K562 (cell line): Measurements from ENCODE around the gene CYSRT1. TPM values are rescaled to one million over a fixed set of nuclear protein-coding genes. Genes with fewer than 3 reads are reported as not detected.
A peak's percentile ranks its signal among the peaks of the same experiment; 100 is the strongest.

Source experiments
- ELF1 ChIP-seq: fragments of 200-800 bp; sonication (Bioruptor generic); IDR thresholded peaks from 2 replicates; pipeline ENCODE4 v1.6.1; 2016; ENCODE audit warnings: missing genetic modification characterization, missing compliant biosample characterization
- IFI16 ChIP-seq: fragments of 250-450 bp; sonication (Bioruptor Pico); IDR thresholded peaks from 2 replicates; pipeline ENCODE4 v2.1.2; 2022; ENCODE audit warnings: mild to moderate bottlenecking, inconsistent platforms
- MCM7 ChIP-seq, 2 experiments: fragments of 450-650 bp; IDR thresholded peaks; 2 replicates each; pipeline ENCODE4 v1.6.1; 2016 to 2018
- NFE2 ChIP-seq: IDR thresholded peaks from 2 replicates; pipeline ENCODE4 v1.6.1; 2014; ENCODE audit warnings: antibody characterized with exemption, low read depth
- PHF21A ChIP-seq: fragments of 450-650 bp; IDR thresholded peaks from 2 replicates; pipeline ENCODE4 v1.6.1; 2017; ENCODE audit warnings: low read depth, borderline replicate concordance
- POLR2B ChIP-seq: fragments of 450-650 bp; IDR thresholded peaks from 2 replicates; pipeline ENCODE4 v1.6.1; 2018; ENCODE audit warnings: low read depth; ENCODE audit not compliant: partially characterized antibody
- RBM39 ChIP-seq: fragments of 200-400 bp; formaldehyde crosslinking; optimal IDR thresholded peaks from 2 replicates; pipeline ENCODE3; 2018; ENCODE audit warnings: low read depth, low read length
- YY1 ChIP-seq, 3 experiments: IDR thresholded peaks; 2 replicates each; pipeline ENCODE4 v1.6.1; 2011; ENCODE audit warnings: low read length in 2 of 3, mild to moderate bottlenecking in 2 of 3, moderate library complexity in 2 of 3, borderline replicate concordance in 1 of 3, control low read depth in 1 of 3, low read depth in 1 of 3; ENCODE audit not compliant: insufficient read depth in 3 of 3, insufficient replicate concordance in 2 of 3, control insufficient read depth in 1 of 3, insufficient read length in 1 of 3; ENCODE audit errors: extremely low read depth in 1 of 3
- ZNF165 ChIP-seq: fragments of 250-450 bp; sonication (Bioruptor Pico); IDR thresholded peaks from 2 replicates; pipeline ENCODE4 v1.4.0; 2020; ENCODE audit warnings: borderline replicate concordance
- polyA plus RNA-seq, 8 experiments: library from polyadenylated mRNA; depleted of rRNA in 4 of 8; stranded (reverse) in 5 of 8; unstranded in 3 of 8; fragments of >200 nt; fragmentation: Nextera tagmentation in 2 of 8; fragmentation: Illumina TruSeq in 1 of 8; extraction: Ambion mirVana in 2 of 8; extraction: Trizol in 1 of 8; gene quantifications; 2 replicates each; pipeline versions ENCODE4 v1.2.1 to v1.2.3, GENCODE V29; 2011 to 2014; ENCODE audit warnings: inconsistent platforms in 1 of 8, missing spikeins in 1 of 8
- total RNA-seq, 7 experiments: library from RNA; depleted of rRNA in 6 of 7; stranded (reverse); fragments of >200 nt in 6 of 7; fragmentation: Illumina TruSeq in 2 of 7; extraction: Trizol in 2 of 7; gene quantifications; 2 replicates each; pipeline versions ENCODE4 v1.2.1 to v1.2.3, GENCODE V29; 2011 to 2021; ENCODE audit warnings: low replicate concordance in 1 of 7
- TF ChIP-seq, protein P1 (sequence below): fragments of 200-600 bp; sonication (generic); IDR thresholded peaks from one replicate; pipeline ENCODE4 v1.6.1; 2012; ENCODE audit warnings: mild to moderate bottlenecking, low read depth, low read length, inconsistent platforms
- TF ChIP-seq, protein P2 (sequence below): fragments of 250-450 bp; sonication (Bioruptor Pico); IDR thresholded peaks from 2 replicates; pipeline ENCODE4 v1.9.0; 2021; ENCODE audit warnings: mild to moderate bottlenecking
- TF ChIP-seq, protein P3 (sequence below): fragments of 450-650 bp; formaldehyde crosslinking; IDR thresholded peaks from 2 replicates; pipeline ENCODE4 v1.4.0; 2022; ENCODE audit warnings: missing genetic modification characterization
- TF ChIP-seq, protein P4 (sequence below): sonication (generic); formaldehyde crosslinking; IDR thresholded peaks from 2 replicates; pipeline ENCODE4 v1.8.0; 2022; ENCODE audit warnings: mild to moderate bottlenecking, missing genetic modification reagents

Gene CYSRT1
- total and polyA plus RNA-seq, 9 of the 15 experiments (the other 6 are each of a cell fraction or from before 2014, with no cell fraction given): 0.04 to 1.4 (median 0.42) TPM; not detected in 3

DNA sequence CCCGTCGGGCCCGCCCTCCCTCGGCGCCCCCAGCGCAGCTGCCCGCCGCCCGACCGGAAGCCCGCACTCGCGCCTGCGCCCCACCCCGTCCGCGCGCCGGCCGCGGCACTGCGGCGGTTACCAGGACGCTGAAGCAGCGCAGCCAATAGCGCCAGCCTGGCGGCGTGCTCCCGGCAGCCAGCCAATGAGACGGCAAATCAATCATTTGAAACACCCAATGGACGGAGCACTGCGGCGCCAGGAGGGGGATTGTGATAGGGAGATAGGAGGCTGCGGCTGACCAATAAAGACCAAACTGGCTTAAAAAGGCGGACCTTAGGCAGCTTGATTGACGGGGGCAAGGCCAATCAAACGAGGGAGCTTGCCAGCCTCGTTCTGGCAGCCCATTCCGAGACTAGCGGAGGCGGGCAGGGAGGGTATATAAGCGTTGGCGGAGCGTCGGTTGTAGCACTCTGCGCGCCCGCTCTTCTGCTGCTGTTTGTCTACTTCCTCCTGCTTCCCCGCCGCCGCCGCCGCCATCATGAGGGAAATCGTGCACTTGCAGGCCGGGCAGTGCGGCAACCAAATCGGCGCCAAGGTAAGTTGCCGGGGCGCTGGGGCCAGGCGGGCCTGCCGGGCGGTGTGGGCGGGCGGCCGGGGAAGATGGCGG lies 16.0 kb downstream of the CYSRT1 start, which contains the start of gene TUBB4B (continued):
- no peak for TF ChIP-seq ZNF165 (CRISPR knock-in tag)
- TF ChIP-seq MCM7 (IDR thresholded peaks at IDR 0.05): no peak
- TF ChIP-seq ELF1 (tag): no peak
- TF ChIP-seq, protein P1, sequence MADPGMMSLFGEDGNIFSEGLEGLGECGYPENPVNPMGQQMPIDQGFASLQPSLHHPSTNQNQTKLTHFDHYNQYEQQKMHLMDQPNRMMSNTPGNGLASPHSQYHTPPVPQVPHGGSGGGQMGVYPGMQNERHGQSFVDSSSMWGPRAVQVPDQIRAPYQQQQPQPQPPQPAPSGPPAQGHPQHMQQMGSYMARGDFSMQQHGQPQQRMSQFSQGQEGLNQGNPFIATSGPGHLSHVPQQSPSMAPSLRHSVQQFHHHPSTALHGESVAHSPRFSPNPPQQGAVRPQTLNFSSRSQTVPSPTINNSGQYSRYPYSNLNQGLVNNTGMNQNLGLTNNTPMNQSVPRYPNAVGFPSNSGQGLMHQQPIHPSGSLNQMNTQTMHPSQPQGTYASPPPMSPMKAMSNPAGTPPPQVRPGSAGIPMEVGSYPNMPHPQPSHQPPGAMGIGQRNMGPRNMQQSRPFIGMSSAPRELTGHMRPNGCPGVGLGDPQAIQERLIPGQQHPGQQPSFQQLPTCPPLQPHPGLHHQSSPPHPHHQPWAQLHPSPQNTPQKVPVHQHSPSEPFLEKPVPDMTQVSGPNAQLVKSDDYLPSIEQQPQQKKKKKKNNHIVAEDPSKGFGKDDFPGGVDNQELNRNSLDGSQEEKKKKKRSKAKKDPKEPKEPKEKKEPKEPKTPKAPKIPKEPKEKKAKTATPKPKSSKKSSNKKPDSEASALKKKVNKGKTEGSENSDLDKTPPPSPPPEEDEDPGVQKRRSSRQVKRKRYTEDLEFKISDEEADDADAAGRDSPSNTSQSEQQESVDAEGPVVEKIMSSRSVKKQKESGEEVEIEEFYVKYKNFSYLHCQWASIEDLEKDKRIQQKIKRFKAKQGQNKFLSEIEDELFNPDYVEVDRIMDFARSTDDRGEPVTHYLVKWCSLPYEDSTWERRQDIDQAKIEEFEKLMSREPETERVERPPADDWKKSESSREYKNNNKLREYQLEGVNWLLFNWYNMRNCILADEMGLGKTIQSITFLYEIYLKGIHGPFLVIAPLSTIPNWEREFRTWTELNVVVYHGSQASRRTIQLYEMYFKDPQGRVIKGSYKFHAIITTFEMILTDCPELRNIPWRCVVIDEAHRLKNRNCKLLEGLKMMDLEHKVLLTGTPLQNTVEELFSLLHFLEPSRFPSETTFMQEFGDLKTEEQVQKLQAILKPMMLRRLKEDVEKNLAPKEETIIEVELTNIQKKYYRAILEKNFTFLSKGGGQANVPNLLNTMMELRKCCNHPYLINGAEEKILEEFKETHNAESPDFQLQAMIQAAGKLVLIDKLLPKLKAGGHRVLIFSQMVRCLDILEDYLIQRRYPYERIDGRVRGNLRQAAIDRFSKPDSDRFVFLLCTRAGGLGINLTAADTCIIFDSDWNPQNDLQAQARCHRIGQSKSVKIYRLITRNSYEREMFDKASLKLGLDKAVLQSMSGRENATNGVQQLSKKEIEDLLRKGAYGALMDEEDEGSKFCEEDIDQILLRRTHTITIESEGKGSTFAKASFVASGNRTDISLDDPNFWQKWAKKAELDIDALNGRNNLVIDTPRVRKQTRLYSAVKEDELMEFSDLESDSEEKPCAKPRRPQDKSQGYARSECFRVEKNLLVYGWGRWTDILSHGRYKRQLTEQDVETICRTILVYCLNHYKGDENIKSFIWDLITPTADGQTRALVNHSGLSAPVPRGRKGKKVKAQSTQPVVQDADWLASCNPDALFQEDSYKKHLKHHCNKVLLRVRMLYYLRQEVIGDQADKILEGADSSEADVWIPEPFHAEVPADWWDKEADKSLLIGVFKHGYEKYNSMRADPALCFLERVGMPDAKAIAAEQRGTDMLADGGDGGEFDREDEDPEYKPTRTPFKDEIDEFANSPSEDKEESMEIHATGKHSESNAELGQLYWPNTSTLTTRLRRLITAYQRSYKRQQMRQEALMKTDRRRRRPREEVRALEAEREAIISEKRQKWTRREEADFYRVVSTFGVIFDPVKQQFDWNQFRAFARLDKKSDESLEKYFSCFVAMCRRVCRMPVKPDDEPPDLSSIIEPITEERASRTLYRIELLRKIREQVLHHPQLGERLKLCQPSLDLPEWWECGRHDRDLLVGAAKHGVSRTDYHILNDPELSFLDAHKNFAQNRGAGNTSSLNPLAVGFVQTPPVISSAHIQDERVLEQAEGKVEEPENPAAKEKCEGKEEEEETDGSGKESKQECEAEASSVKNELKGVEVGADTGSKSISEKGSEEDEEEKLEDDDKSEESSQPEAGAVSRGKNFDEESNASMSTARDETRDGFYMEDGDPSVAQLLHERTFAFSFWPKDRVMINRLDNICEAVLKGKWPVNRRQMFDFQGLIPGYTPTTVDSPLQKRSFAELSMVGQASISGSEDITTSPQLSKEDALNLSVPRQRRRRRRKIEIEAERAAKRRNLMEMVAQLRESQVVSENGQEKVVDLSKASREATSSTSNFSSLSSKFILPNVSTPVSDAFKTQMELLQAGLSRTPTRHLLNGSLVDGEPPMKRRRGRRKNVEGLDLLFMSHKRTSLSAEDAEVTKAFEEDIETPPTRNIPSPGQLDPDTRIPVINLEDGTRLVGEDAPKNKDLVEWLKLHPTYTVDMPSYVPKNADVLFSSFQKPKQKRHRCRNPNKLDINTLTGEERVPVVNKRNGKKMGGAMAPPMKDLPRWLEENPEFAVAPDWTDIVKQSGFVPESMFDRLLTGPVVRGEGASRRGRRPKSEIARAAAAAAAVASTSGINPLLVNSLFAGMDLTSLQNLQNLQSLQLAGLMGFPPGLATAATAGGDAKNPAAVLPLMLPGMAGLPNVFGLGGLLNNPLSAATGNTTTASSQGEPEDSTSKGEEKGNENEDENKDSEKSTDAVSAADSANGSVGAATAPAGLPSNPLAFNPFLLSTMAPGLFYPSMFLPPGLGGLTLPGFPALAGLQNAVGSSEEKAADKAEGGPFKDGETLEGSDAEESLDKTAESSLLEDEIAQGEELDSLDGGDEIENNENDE: no peak
- TF ChIP-seq POLR2B: peak; percentile 100
- peak; percentile 95 for TF ChIP-seq RBM39
- TF ChIP-seq, protein P2, sequence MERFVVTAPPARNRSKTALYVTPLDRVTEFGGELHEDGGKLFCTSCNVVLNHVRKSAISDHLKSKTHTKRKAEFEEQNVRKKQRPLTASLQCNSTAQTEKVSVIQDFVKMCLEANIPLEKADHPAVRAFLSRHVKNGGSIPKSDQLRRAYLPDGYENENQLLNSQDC: peak; percentile 97
- peak; percentile 7; the same call in 1 of the 2 replicates for TF ChIP-seq NFE2
- no peak for TF ChIP-seq IFI16
- TF ChIP-seq, protein P3, sequence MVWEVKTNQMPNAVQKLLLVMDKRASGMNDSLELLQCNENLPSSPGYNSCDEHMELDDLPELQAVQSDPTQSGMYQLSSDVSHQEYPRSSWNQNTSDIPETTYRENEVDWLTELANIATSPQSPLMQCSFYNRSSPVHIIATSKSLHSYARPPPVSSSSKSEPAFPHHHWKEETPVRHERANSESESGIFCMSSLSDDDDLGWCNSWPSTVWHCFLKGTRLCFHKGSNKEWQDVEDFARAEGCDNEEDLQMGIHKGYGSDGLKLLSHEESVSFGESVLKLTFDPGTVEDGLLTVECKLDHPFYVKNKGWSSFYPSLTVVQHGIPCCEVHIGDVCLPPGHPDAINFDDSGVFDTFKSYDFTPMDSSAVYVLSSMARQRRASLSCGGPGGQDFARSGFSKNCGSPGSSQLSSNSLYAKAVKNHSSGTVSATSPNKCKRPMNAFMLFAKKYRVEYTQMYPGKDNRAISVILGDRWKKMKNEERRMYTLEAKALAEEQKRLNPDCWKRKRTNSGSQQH (CRISPR knock-in tag): peak; percentile 84; the same call in 1 of the 2 replicates
- TF ChIP-seq, protein P4, sequence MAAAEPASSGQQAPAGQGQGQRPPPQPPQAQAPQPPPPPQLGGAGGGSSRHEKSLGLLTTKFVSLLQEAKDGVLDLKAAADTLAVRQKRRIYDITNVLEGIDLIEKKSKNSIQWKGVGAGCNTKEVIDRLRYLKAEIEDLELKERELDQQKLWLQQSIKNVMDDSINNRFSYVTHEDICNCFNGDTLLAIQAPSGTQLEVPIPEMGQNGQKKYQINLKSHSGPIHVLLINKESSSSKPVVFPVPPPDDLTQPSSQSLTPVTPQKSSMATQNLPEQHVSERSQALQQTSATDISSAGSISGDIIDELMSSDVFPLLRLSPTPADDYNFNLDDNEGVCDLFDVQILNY (CRISPR knock-in tag): 0 out of 2 replicates have a peak, but pooled peaks have one; percentile 22
- no peak for TF ChIP-seq PHF21A
- peak; percentile 49 to 93 (median 90) for TF ChIP-seq YY1 (IDR thresholded peaks at IDR 0.05; ENCODE audit: borderline replicate concordance in 1 of 3, control insufficient read depth in 1 of 3, extremely low read depth in 1 of 3, insufficient read depth in 3 of 3, insufficient read length in 1 of 3, insufficient replicate concordance in 2 of 3, low read depth in 1 of 3, low read length in 2 of 3)
